K562 (cell line): ENCODE measurements around the gene NFATC1. TPM values are rescaled to one million over a fixed set of nuclear protein-coding genes. Genes with fewer than 3 reads are reported as not detected.

ENCODE experiments used
- ATAC-seq: fragments of 200-7000 bp; cut with Tn5 transposase; 3 replicates; pipeline ENCODE4 v1.9.1; 2020; ENCODE audit warnings: moderate library complexity
- BruUV-seq: library from RNA; stranded (reverse); fragments of 400-500 nt; replicated peaks from 2 replicates; lab custom pipeline; 2021; lab: Mats Ljungman, UMichigan
- CTCF ChIA-PET: fragments of 300-600 bp; formaldehyde crosslinking; extraction: SDS; loops from one replicate; lab custom pipeline; 2021; ENCODE audit warnings: low intra/inter-chr PET ratio; lab: Yijun Ruan, JAX
- POLR2A ChIA-PET: fragments of 300-600, 350-650 bp; sonication (Branson Sonifier 250); formaldehyde crosslinking; extraction: SDS; loops from one replicate; lab custom pipeline; 2021; ENCODE audit warnings: antibody characterized with exemption, inconsistent platforms; lab: Yijun Ruan, JAX
- DNase-seq, 4 experiments: peaks; one replicate each; pipeline versions ENCODE4 v3.0.0 to v3.0.0-alpha.2; 2011 to 2018; ENCODE audit warnings: low spot score in 3 of 4, mixed read lengths in 3 of 4; ENCODE audit errors: extremely low read depth in 1 of 4
- FAIRE-seq: peaks from 2 replicates; lab custom pipeline; 2011; peaks lifted over from hg19 to GRCh38; lab: Jason Lieb, UNC
- H2AFZ ChIP-seq: 2 replicates; pipeline ENCODE4 v1.6.0; 2011; ENCODE audit warnings: low read depth, low read length, control low read depth, inconsistent platforms
- H3K27ac ChIP-seq: fragments of 200-600 bp; 3 replicates; pipeline ENCODE4 v1.8.0; 2011; ENCODE audit warnings: low read depth, mild to moderate bottlenecking, control low read depth, inconsistent platforms, low read length, moderate library complexity, mixed read lengths; ENCODE audit errors: extremely low read depth
- H3K27me3 ChIP-seq, 2 experiments: fragments of 300-600 bp in 1 of 2; 2 replicates in 1 of 2; 3 replicates in 1 of 2; pipeline versions ENCODE4 v1.6.0 to v1.8.0; 2011; ENCODE audit warnings: inconsistent platforms in 2 of 2, low read length in 2 of 2, mild to moderate bottlenecking in 1 of 2, mixed read lengths in 1 of 2, moderate library complexity in 1 of 2; ENCODE audit not compliant: control insufficient read depth in 2 of 2, insufficient read depth in 2 of 2
- H3K36me3 ChIP-seq: fragments of 300-600 bp; 3 replicates; pipeline ENCODE4 v1.8.0; 2011; ENCODE audit warnings: mild to moderate bottlenecking, low read length, inconsistent platforms; ENCODE audit not compliant: control insufficient read depth, insufficient read depth
- H3K4me1 ChIP-seq, 2 experiments: fragments of 200-600 bp in 1 of 2; replicated peaks in 1 of 2; 2 replicates in 1 of 2; 3 replicates in 1 of 2; pipeline versions ENCODE4 v1.5.1 to v1.8.0; 2011; ENCODE audit warnings: inconsistent platforms in 2 of 2, low read length in 2 of 2, mild to moderate bottlenecking in 1 of 2, mixed read lengths in 1 of 2, moderate library complexity in 1 of 2; ENCODE audit not compliant: control insufficient read depth in 2 of 2, insufficient read depth in 2 of 2
- H3K4me2 ChIP-seq: 2 replicates; pipeline ENCODE4 v1.6.1; 2011; ENCODE audit warnings: low read length, control low read depth, inconsistent platforms, mixed read lengths; ENCODE audit not compliant: insufficient read depth
- H3K4me3 ChIP-seq: fragments of 200-600 bp; sonication (generic), shearing (Covaris generic); 2 replicates; pipeline ENCODE4 v1.5.1; 2016; ENCODE audit warnings: control low read depth, inconsistent platforms
- H3K79me2 ChIP-seq: fragments of 200-600 bp; 3 replicates; pipeline ENCODE4 v1.8.0; 2011; ENCODE audit warnings: low read length, inconsistent platforms; ENCODE audit not compliant: control insufficient read depth, insufficient read depth
- H3K9ac ChIP-seq, 2 experiments: 2 replicates each; pipeline versions ENCODE4 v1.6.0 to v1.6.1; 2011; ENCODE audit warnings: low read depth in 2 of 2, low read length in 2 of 2, control low read depth in 1 of 2, inconsistent platforms in 1 of 2, mild to moderate bottlenecking in 1 of 2, mixed read lengths in 1 of 2; ENCODE audit not compliant: insufficient read depth in 1 of 2
- H3K9me1 ChIP-seq: one replicate; pipeline ENCODE4 v1.6.0; 2011; ENCODE audit warnings: inconsistent platforms, mild to moderate bottlenecking, low read length, moderate library complexity; ENCODE audit not compliant: control insufficient read depth, insufficient read depth
- H3K9me3 ChIP-seq: replicated peaks from 2 replicates; pipeline ENCODE4 v1.5.1; 2011; ENCODE audit warnings: low read depth, low read length, inconsistent platforms; ENCODE audit not compliant: control insufficient read depth, insufficient read depth
- H4K20me1 ChIP-seq: replicated peaks from 2 replicates; pipeline ENCODE4 v1.6.1; 2011; ENCODE audit warnings: low read length, inconsistent platforms, mixed read lengths; ENCODE audit not compliant: control insufficient read depth, insufficient read depth
- DPF2 ChIP-seq: fragments of 450-650 bp; IDR thresholded peaks from 2 replicates; pipeline ENCODE4 v1.6.1; 2016
- HDAC2 ChIP-seq: fragments of 450-650 bp; IDR thresholded peaks from 2 replicates; pipeline ENCODE4 v1.6.1; 2016; ENCODE audit warnings: mild to moderate bottlenecking
- KLF16 ChIP-seq: IDR thresholded peaks from 2 replicates; pipeline ENCODE4 v1.6.1; 2016; ENCODE audit warnings: antibody characterized with exemption
- PHF20 ChIP-seq: fragments of 450-650 bp; IDR thresholded peaks from 2 replicates; pipeline ENCODE4 v1.6.1; 2018; ENCODE audit not compliant: partially characterized antibody
- RREB1 ChIP-seq: fragments of 250-450 bp; sonication (Bioruptor Pico); IDR thresholded peaks from 2 replicates; pipeline ENCODE4 v1.4.0; 2020
- SMARCB1 ChIP-seq: IDR thresholded peaks from 2 replicates; pipeline ENCODE4 v1.6.1; 2011; ENCODE audit warnings: improper control_type of control experiment, low read depth; ENCODE audit not compliant: insufficient read length
- ZKSCAN3 ChIP-seq: fragments of 250-450 bp; sonication (Bioruptor Pico); IDR thresholded peaks from 2 replicates; pipeline ENCODE4 v1.4.0; 2020
- ZNF197 ChIP-seq: fragments of 200-800 bp; sonication (Bioruptor generic); IDR thresholded peaks from 2 replicates; pipeline ENCODE4 v1.6.1; 2016; ENCODE audit warnings: low read depth, missing genetic modification characterization, missing compliant biosample characterization
- ZNF644 ChIP-seq: fragments of 200-800 bp; sonication (Bioruptor generic); IDR thresholded peaks from 2 replicates; pipeline ENCODE4 v1.6.1; 2016; ENCODE audit warnings: low read depth, missing genetic modification characterization, missing compliant biosample characterization
- ZNF75A ChIP-seq: fragments of 450-650 bp; formaldehyde crosslinking; IDR thresholded peaks from 2 replicates; pipeline ENCODE4 v1.4.0; 2020; ENCODE audit warnings: mild to moderate bottlenecking
- WGBS: fragments of 100-300 bp; shearing (Covaris generic); methylation state at CpG from one replicate; pipeline ENCODE4 v1.1.6; 2016; ENCODE audit warnings: low coverage, mixed read lengths; ENCODE audit not compliant: insufficient coverage; ENCODE audit errors: missing lambda C conversion rate; 5-methylcytosine and 5-hydroxymethylcytosine counted together
- in situ Hi-C: fragments of 300-500 bp; cut with MboI; formaldehyde crosslinking; loops from 4 replicates; pipeline ENCODE4 v1.15.0; 2018; ENCODE audit warnings: inconsistent platforms, mixed read lengths
- intact Hi-C: fragments of 100-400 bp; cut with micrococcal nuclease; formaldehyde crosslinking; loops from 2 replicates; pipeline ENCODE4 v1.14.2; 2022
- polyA plus RNA-seq, 8 experiments: library from polyadenylated mRNA; depleted of rRNA in 4 of 8; stranded (reverse) in 5 of 8; unstranded in 3 of 8; fragments of >200 nt; fragmentation: Nextera tagmentation in 2 of 8; fragmentation: Illumina TruSeq in 1 of 8; extraction: Ambion mirVana in 2 of 8; extraction: Trizol in 1 of 8; gene quantifications; 2 replicates each; pipeline versions ENCODE4 v1.2.1 to v1.2.3, GENCODE V29; 2011 to 2014; ENCODE audit warnings: inconsistent platforms in 1 of 8, missing spikeins in 1 of 8
- total RNA-seq, 7 experiments: library from RNA; depleted of rRNA in 6 of 7; stranded (reverse); fragments of >200 nt in 6 of 7; fragmentation: Illumina TruSeq in 2 of 7; extraction: Trizol in 2 of 7; gene quantifications; 2 replicates each; pipeline versions ENCODE4 v1.2.1 to v1.2.3, GENCODE V29; 2011 to 2021; ENCODE audit warnings: low replicate concordance in 1 of 7
- TF ChIP-seq, protein P1 (sequence below): IDR thresholded peaks from 3 replicates; pipeline ENCODE4 v1.6.1; 2011; ENCODE audit warnings: borderline replicate concordance, mild to moderate bottlenecking; ENCODE audit not compliant: insufficient read length, insufficient read depth

NFATC1 gene
- total and polyA plus RNA-seq, 9 of the 15 experiments (the other 6 are each of a cell fraction or from before 2014, with no cell fraction given): 1.1 to 16.4 (median 2.5) TPM

DNA sequence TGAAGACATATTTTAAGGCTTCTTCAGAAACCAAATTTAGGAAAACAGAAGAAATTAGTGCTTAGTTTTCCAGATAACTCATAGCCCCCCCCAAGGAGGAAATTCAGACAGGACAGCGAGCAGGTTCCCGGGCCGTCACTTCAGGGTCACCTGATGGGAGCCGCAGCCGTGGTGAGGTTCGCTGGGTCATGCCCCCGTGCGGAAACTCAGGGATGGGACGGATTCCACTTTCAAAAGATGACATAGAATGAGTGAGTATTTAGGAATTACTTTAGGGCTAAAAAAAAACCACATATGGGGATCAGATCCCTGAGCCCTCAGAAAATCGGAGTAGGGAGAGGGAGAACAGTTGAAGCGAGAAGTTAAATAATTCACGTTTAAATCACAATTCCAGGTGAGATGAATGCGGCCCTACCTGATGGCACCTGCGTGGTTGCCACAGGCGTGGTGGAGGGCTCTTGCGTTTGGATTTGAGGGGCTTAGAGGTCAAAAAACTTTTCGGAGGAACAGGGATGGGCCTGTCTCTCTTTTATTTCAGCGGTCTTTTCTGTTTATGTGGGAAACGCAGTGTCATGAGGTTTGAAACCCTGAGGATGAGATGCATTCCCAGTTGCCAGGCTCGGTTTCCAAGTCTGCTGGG is 114.4 kb downstream of the NFATC1 start (continued):
- no peak for TF ChIP-seq RREB1 (CRISPR knock-in tag)
- TF ChIP-seq DPF2: no peak

DNA sequence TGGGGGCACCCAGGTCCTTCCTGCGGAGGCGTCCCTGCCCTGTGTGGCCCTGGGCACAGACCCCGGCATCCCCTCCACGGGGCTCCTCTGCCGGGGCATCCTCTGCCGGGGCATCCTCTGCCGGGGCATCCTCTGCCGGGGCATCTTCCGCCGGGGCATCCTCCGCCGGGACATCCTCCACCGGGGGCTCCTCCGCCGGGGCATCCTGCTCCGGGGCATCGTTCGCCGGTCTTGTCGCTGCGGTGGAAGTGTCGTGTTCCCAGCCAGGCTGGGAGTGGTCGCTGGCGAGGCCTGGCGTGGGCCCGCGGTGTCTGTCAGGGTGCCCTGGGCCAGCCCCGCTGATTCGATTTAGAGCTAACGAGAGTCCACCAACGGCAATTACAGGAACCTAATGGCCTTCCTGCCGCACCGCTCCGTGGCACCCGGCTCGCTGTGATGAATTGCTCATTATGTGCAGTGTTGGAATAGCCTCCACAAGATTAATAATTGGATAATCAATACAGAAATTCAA is 115.1 kb downstream of the NFATC1 start:
- no peaks in the 10 kb centered on the region for H3K9me3 ChIP-seq
- no peaks in the 10 kb centered on the region for H3K9me1 ChIP-seq
- no peak overlapping the region for H3K4me3 ChIP-seq
- H3K4me1 ChIP-seq: peaks cover 32 to 60% of the 10 kb centered on the region in 2 experiments
- DNase-seq (no peak), ATAC-seq (no peak), FAIRE-seq (no peak)
- H3K36me3 ChIP-seq: 0 out of 3 replicates have a peak, but pooled peaks cover 5% of the 10 kb centered on the region
- no peaks in the 10 kb centered on the region for H3K27me3 ChIP-seq
- in situ Hi-C loops: no loop called here
- no peak overlapping the region for H3K9ac ChIP-seq
- no peak overlapping the region for H3K27ac ChIP-seq
- BruUV-seq: no TSS peak
- 0 out of 3 replicates have a peak, but pooled peaks cover 2% of the 10 kb centered on the region for H3K79me2 ChIP-seq
- ChIA-PET POLR2A (no interaction called here), CTCF (no interaction called here)
- WGBS: 95% methylated on average over 13 of the region's 36 CpGs
- no peaks in the 10 kb centered on the region for H4K20me1 ChIP-seq
- no peak overlapping the region for H3K4me2 ChIP-seq
- intact Hi-C loops: no loop called here
- TF ChIP-seq ZNF644 (tag) (no peak), KLF16 (no peak), PHF20 (no peak), HDAC2 (no peak), SMARCB1 (no peak), ZNF197 (no peak), ZNF75A (no peak), ZKSCAN3 (CRISPR knock-in tag) (no peak)
- TF ChIP-seq, protein P1, sequence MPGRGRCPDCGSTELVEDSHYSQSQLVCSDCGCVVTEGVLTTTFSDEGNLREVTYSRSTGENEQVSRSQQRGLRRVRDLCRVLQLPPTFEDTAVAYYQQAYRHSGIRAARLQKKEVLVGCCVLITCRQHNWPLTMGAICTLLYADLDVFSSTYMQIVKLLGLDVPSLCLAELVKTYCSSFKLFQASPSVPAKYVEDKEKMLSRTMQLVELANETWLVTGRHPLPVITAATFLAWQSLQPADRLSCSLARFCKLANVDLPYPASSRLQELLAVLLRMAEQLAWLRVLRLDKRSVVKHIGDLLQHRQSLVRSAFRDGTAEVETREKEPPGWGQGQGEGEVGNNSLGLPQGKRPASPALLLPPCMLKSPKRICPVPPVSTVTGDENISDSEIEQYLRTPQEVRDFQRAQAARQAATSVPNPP: no peak
- H2AFZ ChIP-seq: no peak overlapping the region
